GM12874 (cell line): Measurements from ENCODE around the gene COIL.

Source experiments
- CTCF ChIP-seq: IDR thresholded peaks from 2 replicates; pipeline ENCODE4 v1.5.1; 2011; ENCODE audit warnings: low read depth, mild to moderate bottlenecking, control low read depth, low read length, moderate library complexity; ENCODE audit not compliant: insufficient read depth

COIL gene

GRCh38 chr17:56960596-56961538 lies at the start of gene COIL:
Gene COIL (minus strand): TSS chr17:56961050. CDS start chr17:56961019, 31 bp downstream.
- peak; percentile 98 for TF ChIP-seq CTCF

GRCh38 chr17:57010487-57010886 lies 49.6 kb upstream of the COIL start:
- no peak for TF ChIP-seq CTCF

- TF ChIP-seq CTCF: peak; percentile 85
These were observed 49.0 kb upstream of the COIL start for GRCh38 chr17:57009737-57010445.

- no peak for TF ChIP-seq CTCF
These were observed 48.1 kb upstream of the COIL start for GRCh38 chr17:57008958-57009357.

- no peak for TF ChIP-seq CTCF
These were observed 45.2 kb upstream of the COIL start for GRCh38 chr17:57006040-57006439.

GRCh38 chr17:57004944-57005579 lies 44.2 kb upstream of the COIL start:
- no peak for TF ChIP-seq CTCF

GRCh38 chr17:57002904-57003303 lies 42.1 kb upstream of the COIL start:
- no peak for TF ChIP-seq CTCF
